Medulla oblongata (tissue), 1 donor: Measurements from ENCODE around the gene FIZ1.

Experiments used
- DNase-seq: peaks from one replicate; pipeline ENCODE4 v3.0.0-alpha.2; 2015; ENCODE audit errors: extremely low spot score

FIZ1 gene

GRCh38 chr19:55599468-55599841 lies at the start of gene FIZ1:
TSS of gene FIZ1 (minus strand) at chr19:55599517. CDS start at chr19:55597865, 1,652 bp downstream.
- DNase-seq, result peak; percentile 100

GRCh38 chr19:55648585-55649267 lies 49.4 kb upstream of the FIZ1 start:
- no peak for DNase-seq

GRCh38 chr19:55647732-55648584 lies 48.6 kb upstream of the FIZ1 start, which contains the start of gene CCDC106:
TSS of gene CCDC106 (plus strand) at chr19:55648212. CDS start at chr19:55649047, 835 bp downstream.
- DNase-seq, result peak; percentile 68

GRCh38 chr19:55646889-55647731 lies 47.8 kb upstream of the FIZ1 start:
- DNase-seq, result no peak

GRCh38 chr19:55645512-55645881 lies 46.2 kb upstream of the FIZ1 start:
- DNase-seq, result no peak

- DNase-seq, result no peak
These were observed 45.7 kb upstream of the FIZ1 start for GRCh38 chr19:55644842-55645511.

- DNase-seq, result no peak
These were observed 45.0 kb upstream of the FIZ1 start for GRCh38 chr19:55644191-55644833.

GRCh38 chr19:55643887-55644176 lies 44.5 kb upstream of the FIZ1 start:
- no peak for DNase-seq

- peak; percentile 58 for DNase-seq
These were observed 43.9 kb upstream of the FIZ1 start, which contains the start of gene ZNF581 for GRCh38 chr19:55643003-55643886. TSS of gene ZNF581 (plus strand) at chr19:55643649. CDS start at chr19:55644572, 923 bp downstream.

GRCh38 chr19:55642153-55643002 lies 43.1 kb upstream of the FIZ1 start:
- peak; percentile 19 for DNase-seq

- peak; percentile 19 for DNase-seq
These were observed 42.3 kb upstream of the FIZ1 start for GRCh38 chr19:55641426-55642152.

GRCh38 chr19:55640577-55641425 lies 41.5 kb upstream of the FIZ1 start, which contains the start of gene ZNF580:
TSS of gene ZNF580 (plus strand) at chr19:55641002. CDS start at chr19:55642509, 1,507 bp downstream.
- DNase-seq, result peak; percentile 54

- DNase-seq, result peak; percentile 52
These were observed 40.8 kb upstream of the FIZ1 start for GRCh38 chr19:55640043-55640576.

- DNase-seq, result peak; percentile 8
These were observed 39.6 kb upstream of the FIZ1 start for GRCh38 chr19:55638864-55639359.

GRCh38 chr19:55637534-55637933 lies 38.2 kb upstream of the FIZ1 start:
- DNase-seq, result no peak

GRCh38 chr19:55636723-55637122 lies 37.4 kb upstream of the FIZ1 start:
- DNase-seq, result no peak
